Loucy (cell line): ENCODE results near the gene FHIT.

Experiments used
- H2AFZ ChIP-seq: fragments of 200-600 bp; sonication (generic); 2 replicates; pipeline ENCODE4 v1.6.0; 2016; ENCODE audit warnings: antibody characterized with exemption, mild to moderate bottlenecking, low read length, moderate library complexity
- H3F3A ChIP-seq: fragments of 200-600 bp; 2 replicates; pipeline ENCODE4 v1.6.0; 2016; ENCODE audit warnings: antibody characterized with exemption, low read depth, mild to moderate bottlenecking
- H3K27me3 ChIP-seq: fragments of 200-600 bp; sonication (generic); 2 replicates; pipeline ENCODE4 v1.6.1; 2014; ENCODE audit warnings: low read length, mild to moderate bottlenecking; ENCODE audit not compliant: insufficient read depth, poor library complexity, severe bottlenecking
- H3K36me3 ChIP-seq: fragments of 200-600 bp; sonication (generic); 2 replicates; pipeline ENCODE4 v1.6.1; 2016; ENCODE audit warnings: low read length; ENCODE audit not compliant: insufficient read depth
- H3K4me1 ChIP-seq: fragments of 200-600 bp; sonication (generic); 2 replicates; pipeline ENCODE4 v1.5.1; 2014; ENCODE audit warnings: low read length, mild to moderate bottlenecking; ENCODE audit not compliant: insufficient read depth, poor library complexity, severe bottlenecking
- H3K4me2 ChIP-seq: fragments of 200-600 bp; sonication (generic); 2 replicates; pipeline ENCODE4 v1.6.0; 2014; ENCODE audit warnings: antibody characterized with exemption, low read length, low read depth, mild to moderate bottlenecking; ENCODE audit not compliant: poor library complexity, severe bottlenecking
- H3K4me3 ChIP-seq: fragments of 200-600 bp; sonication (generic); 2 replicates; pipeline ENCODE4 v1.5.1; 2014; ENCODE audit warnings: low read length, mild to moderate bottlenecking, mixed read lengths; ENCODE audit not compliant: poor library complexity, severe bottlenecking
- H3K79me2 ChIP-seq: fragments of 200-600 bp; sonication (generic); 2 replicates; pipeline ENCODE4 v1.6.1; 2014; ENCODE audit warnings: low read length; ENCODE audit not compliant: insufficient read depth
- H3K9ac ChIP-seq: fragments of 200-600 bp; sonication (generic); 2 replicates; pipeline ENCODE4 v1.6.0; 2014; ENCODE audit warnings: mild to moderate bottlenecking, low read depth, low read length, moderate library complexity; ENCODE audit not compliant: poor library complexity, severe bottlenecking
- H3K9me2 ChIP-seq: fragments of 200-600 bp; sonication (generic); replicated peaks from 2 replicates; pipeline ENCODE4 v1.6.1; 2016; ENCODE audit warnings: low read depth, low read length, mixed read lengths
- H3K9me3 ChIP-seq: fragments of 200-600 bp; sonication (generic); 2 replicates; pipeline ENCODE4 v1.6.1; 2014; ENCODE audit warnings: mild to moderate bottlenecking, antibody characterized with exemption, low read length, low read depth; ENCODE audit not compliant: insufficient read depth
- H4K20me1 ChIP-seq: fragments of 200-600 bp; sonication (generic); 2 replicates; pipeline ENCODE4 v1.6.0; 2014; ENCODE audit warnings: antibody characterized with exemption, low read length, mild to moderate bottlenecking; ENCODE audit not compliant: insufficient read depth, poor library complexity, severe bottlenecking
- CTCF ChIP-seq: fragments of 200-600 bp; sonication (generic); conservative IDR thresholded peaks from 2 replicates; pipeline ENCODE4 v1.5.1; 2014; ENCODE audit warnings: mild to moderate bottlenecking, antibody characterized with exemption, low read length
- EZH2phosphoT487 ChIP-seq: fragments of 200-600 bp; IDR thresholded peaks from 2 replicates; pipeline ENCODE4 v1.6.1; 2018; ENCODE audit warnings: antibody characterized with exemption, mild to moderate bottlenecking, moderate library complexity, borderline replicate concordance

FHIT gene

GRCh38 chr3:60652829-60653228 is 598.4 kb downstream of the FHIT start:
- Histone ChIP-seq H3K4me3 (no peak overlapping the region), H3K4me1 (peaks cover 4% of the 10 kb centered on the region), H3F3A (no peaks in the 10 kb centered on the region), H3K9me3 (no peaks in the 10 kb centered on the region), H3K79me2 (no peaks in the 10 kb centered on the region), H3K27me3 (no peaks in the 10 kb centered on the region), H2AFZ (no peak overlapping the region), H3K9me2 (no peaks in the 10 kb centered on the region), H3K4me2 (no peak overlapping the region), H4K20me1 (no peaks in the 10 kb centered on the region), H3K9ac (no peak overlapping the region), H3K36me3 (no peaks in the 10 kb centered on the region)
- TF ChIP-seq CTCF: no peak
- TF ChIP-seq EZH2phosphoT487: no peak

- Histone ChIP-seq H3F3A (no peaks in the 10 kb centered on the region), H3K36me3 (no peaks in the 10 kb centered on the region), H3K79me2 (no peaks in the 10 kb centered on the region), H3K9me2 (no peaks in the 10 kb centered on the region), H3K4me3 (no peak overlapping the region), H2AFZ (no peak overlapping the region), H3K27me3 (no peaks in the 10 kb centered on the region), H3K9ac (no peak overlapping the region), H4K20me1 (no peaks in the 10 kb centered on the region), H3K9me3 (no peaks in the 10 kb centered on the region), H3K4me2 (no peak overlapping the region), H3K4me1 (peaks cover 4% of the 10 kb centered on the region)
- TF ChIP-seq EZH2phosphoT487: no peak
- TF ChIP-seq CTCF: no peak
Measured at GRCh38 chr3:60651799-60652198, 599.5 kb downstream of the FHIT start.

- Histone ChIP-seq H4K20me1 (no peaks in the 10 kb centered on the region), H2AFZ (no peak overlapping the region), H3K9ac (no peak overlapping the region), H3F3A (no peaks in the 10 kb centered on the region), H3K36me3 (no peaks in the 10 kb centered on the region), H3K4me2 (no peak overlapping the region), H3K9me2 (no peaks in the 10 kb centered on the region), H3K79me2 (no peaks in the 10 kb centered on the region), H3K4me3 (no peak overlapping the region), H3K4me1 (peaks cover 4% of the 10 kb centered on the region), H3K27me3 (no peaks in the 10 kb centered on the region), H3K9me3 (no peaks in the 10 kb centered on the region)
- 0 out of 2 replicates have a peak, but pooled peaks have one; percentile 13 for TF ChIP-seq CTCF
- no peak for TF ChIP-seq EZH2phosphoT487
Measured at GRCh38 chr3:60650171-60650570, 601.1 kb downstream of the FHIT start.
